Measurements from ENCODE around the gene LMO7. TPM values are rescaled to one million over a fixed set of nuclear protein-coding genes. Genes with fewer than 3 reads are reported as not detected.

Gene LMO7
- total RNA-seq, 1 donor from 2014 or later, result 447 TPM

GRCh38 chr13:75902166-75903104 lies 266.3 kb downstream of the LMO7 start:
- Histone ChIP-seq H3K4me3 (no peak overlapping the region), H3K27me3 (ENCODE audit: low read depth) (no peaks in the 10 kb centered on the region), H3K36me3 (no peaks in the 10 kb centered on the region), H3K9me3 (no peaks in the 10 kb centered on the region), H3K27ac (no peak overlapping the region), H3K4me1 (no peaks in the 10 kb centered on the region)
- DNase-seq (no peak), ATAC-seq (no peak)
- intact Hi-C loops (cut with DNase I), result no loop called here
- TF ChIP-seq CTCF (IDR thresholded peaks at IDR 0.05), result no peak

GRCh38 chr13:75904012-75904411 lies 267.9 kb downstream of the LMO7 start:
- intact Hi-C loops (cut with DNase I), result no loop called here
- H3K4me3 ChIP-seq, result no peak overlapping the region
- no peak for DNase-seq
- no peaks in the 10 kb centered on the region for H3K4me1 ChIP-seq
- TF ChIP-seq CTCF (IDR thresholded peaks at IDR 0.05), result no peak
- H3K27ac ChIP-seq, result no peak overlapping the region
- ATAC-seq, result no peak
- H3K9me3 ChIP-seq, result no peaks in the 10 kb centered on the region
- no peaks in the 10 kb centered on the region for H3K27me3 ChIP-seq (ENCODE audit: low read depth)
- no peaks in the 10 kb centered on the region for H3K36me3 ChIP-seq

GRCh38 chr13:75906315-75906714 lies 270.2 kb downstream of the LMO7 start:
- Histone ChIP-seq H3K36me3 (no peaks in the 10 kb centered on the region), H3K4me1 (no peaks in the 10 kb centered on the region), H3K27me3 (ENCODE audit: low read depth) (no peaks in the 10 kb centered on the region), H3K4me3 (no peak overlapping the region), H3K9me3 (no peaks in the 10 kb centered on the region), H3K27ac (no peak overlapping the region)
- intact Hi-C loops (cut with DNase I), result no loop called here
- no peak for ATAC-seq
- no peak for DNase-seq
- TF ChIP-seq CTCF (IDR thresholded peaks at IDR 0.05), result no peak

GRCh38 chr13:75907044-75907443 lies 270.9 kb downstream of the LMO7 start:
- intact Hi-C loops (cut with DNase I), result no loop called here
- no peak overlapping the region for H3K4me3 ChIP-seq
- ATAC-seq (no peak), DNase-seq (no peak)
- H3K4me1 ChIP-seq, result no peaks in the 10 kb centered on the region
- H3K27ac ChIP-seq, result no peak overlapping the region
- TF ChIP-seq CTCF (IDR thresholded peaks at IDR 0.05), result no peak
- H3K9me3 ChIP-seq, result no peaks in the 10 kb centered on the region
- no peaks in the 10 kb centered on the region for H3K27me3 ChIP-seq (ENCODE audit: low read depth)
- H3K36me3 ChIP-seq, result no peaks in the 10 kb centered on the region

- H3K27ac ChIP-seq, result no peak overlapping the region
- TF ChIP-seq CTCF (IDR thresholded peaks at IDR 0.05), result no peak
- DNase-seq (no peak), ATAC-seq (no peak)
- H3K4me3 ChIP-seq, result no peak overlapping the region
- intact Hi-C loops (cut with DNase I), result no loop called here
- no peaks in the 10 kb centered on the region for H3K36me3 ChIP-seq
- H3K4me1 ChIP-seq, result no peaks in the 10 kb centered on the region
- H3K9me3 ChIP-seq, result no peaks in the 10 kb centered on the region
- H3K27me3 ChIP-seq (ENCODE audit: low read depth), result no peaks in the 10 kb centered on the region
Measured at GRCh38 chr13:75908141-75908540, 272.0 kb downstream of the LMO7 start.

Other genes starting within 250 kb of the LMO7 start
- 30.4 TPM for gene TBC1D4, start 154.2 kb upstream of the LMO7 start, total RNA-seq
- 136 TPM for gene COMMD6, start 98.5 kb upstream of the LMO7 start, total RNA-seq
- gene UCHL3, start 86.5 kb upstream of the LMO7 start, total RNA-seq, result 14.0 TPM

All from lower lobe of right lung (tissue), 2 donors.